A375 (cell line): ENCODE results near the gene SMYD1. TPM values are rescaled to one million over a fixed set of nuclear protein-coding genes. Genes with fewer than 3 reads are reported as not detected.

Experiments
- small RNA-seq: library from RNA; depleted of rRNA; stranded (forward); fragments of <200 nt; gene quantifications from one replicate; pipeline ENCODE3, GENCODE V24; 2014
- total RNA-seq: library from RNA; depleted of rRNA; stranded (reverse); fragments of >200 nt; shearing (Covaris generic); gene quantifications from 2 replicates; pipeline ENCODE4 v1.2.3, GENCODE V29; 2014; rRNA removed

SMYD1 gene
- 0.38 and 1.2 TPM in 2 replicates for total RNA-seq

DNA sequence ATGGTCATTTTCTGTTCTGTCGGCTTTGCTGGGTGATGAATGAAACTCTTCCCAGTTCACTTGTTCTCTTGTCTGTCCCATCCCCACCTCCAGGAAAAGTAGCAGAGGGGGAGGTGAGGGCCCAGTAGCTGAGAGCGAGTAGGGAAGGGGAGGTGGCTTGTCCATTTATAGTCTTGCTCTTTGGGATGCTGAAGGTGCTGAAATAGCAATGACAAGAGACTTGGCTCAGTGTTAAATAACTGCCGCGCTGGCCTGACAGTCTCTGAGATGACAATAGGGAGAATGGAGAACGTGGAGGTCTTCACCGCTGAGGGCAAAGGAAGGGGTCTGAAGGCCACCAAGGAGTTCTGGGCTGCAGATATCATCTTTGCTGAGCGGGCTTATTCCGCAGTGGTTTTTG is at the start of gene SMYD1:
Gene SMYD1 (plus strand): TSS at position 228 of the 400 bp plus-strand sequence. CDS start 40 bp downstream, at position 268.

DNA sequence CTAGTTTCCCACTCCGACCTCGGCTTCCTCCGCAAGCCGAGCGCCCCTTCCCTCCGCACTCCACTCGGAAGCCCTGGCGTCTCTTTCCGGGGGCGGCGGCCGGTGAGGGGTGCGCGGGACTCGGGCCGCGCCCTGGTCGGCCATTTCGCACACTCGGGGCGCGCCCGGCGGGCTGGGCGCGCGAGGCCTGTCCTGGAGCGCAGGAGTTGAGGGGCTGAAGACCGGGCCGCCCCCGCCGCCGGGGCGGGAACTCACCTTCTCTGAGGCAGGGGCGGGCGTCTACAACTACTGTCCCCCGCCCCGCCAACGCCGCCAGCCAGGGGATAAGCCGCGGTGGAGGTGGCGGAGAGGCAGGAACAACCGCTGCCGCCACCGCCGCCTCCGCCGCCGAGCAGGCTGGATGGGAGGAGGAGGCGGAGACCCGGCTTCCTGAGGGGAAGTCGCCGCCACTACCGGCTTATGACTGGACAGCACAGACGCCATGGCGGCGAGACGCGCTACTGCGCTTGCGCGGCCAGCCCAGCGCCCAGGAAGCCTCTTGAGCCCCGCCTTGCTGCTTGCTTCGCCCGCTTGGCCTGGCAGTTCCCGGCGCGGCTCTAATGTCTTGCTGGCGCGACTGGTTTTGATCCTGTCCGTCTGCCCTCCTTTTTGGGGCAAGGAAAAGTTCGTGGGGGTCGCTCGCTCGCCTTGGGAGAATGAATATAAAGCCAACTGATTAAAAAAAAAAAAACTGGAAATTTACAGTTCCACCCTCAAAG is 12.1 kb upstream of the SMYD1 start, which contains the start of gene KRCC1:
Gene KRCC1 (minus strand): TSS at position 413 of the 758 bp plus-strand sequence. CDS start 27,220 bp downstream, outside the sequence.

DNA sequence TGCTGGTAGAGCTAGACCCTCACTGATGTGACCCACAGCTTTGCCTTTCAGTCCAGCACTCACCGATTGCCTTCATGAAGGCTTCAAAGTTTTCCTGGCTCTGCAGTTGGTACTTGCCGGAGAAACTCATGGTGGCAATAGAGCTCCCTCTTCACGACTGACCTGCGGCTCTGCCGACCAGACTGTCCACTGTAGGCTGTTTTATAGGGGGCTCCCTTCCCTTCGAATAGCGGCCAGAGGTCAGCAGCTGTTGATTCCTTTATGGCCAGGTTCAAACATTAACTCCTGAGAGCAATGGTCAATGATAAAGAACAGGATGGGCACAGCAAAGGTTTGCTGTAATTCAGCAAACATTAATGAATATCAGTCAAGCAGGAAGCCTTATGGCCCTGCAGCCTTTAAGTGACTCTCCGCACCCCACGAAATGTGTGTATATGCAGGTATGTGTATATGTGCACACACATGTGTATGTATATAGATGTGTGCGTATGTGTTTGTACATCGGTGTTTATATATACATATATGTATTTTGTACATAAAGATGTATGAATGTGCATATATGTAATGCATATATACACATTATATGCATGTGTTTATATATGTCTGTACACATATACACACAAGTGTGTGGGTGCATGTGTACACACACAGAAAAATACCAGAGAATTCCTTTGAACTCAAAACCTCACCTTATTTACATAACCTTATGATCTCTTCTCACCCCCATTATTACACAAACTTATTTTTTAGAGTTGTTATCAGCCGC is 60.4 kb downstream of the SMYD1 start, which contains the start of gene FABP1:
Gene FABP1 (minus strand): TSS at position 175 of the 766 bp plus-strand sequence. CDS start 45 bp downstream, at position 130.

Small RNA genes lying within 50 kb of the gene (small RNA-seq; reads per million reads assigned to genes)
- not detected for gene MIR4780

Other genes starting within 250 kb of the SMYD1 start
- gene RGPD2, start 242.0 kb upstream of the SMYD1 start, total RNA-seq: 7.1 and 8.2 TPM in 2 replicates
- gene RNU2-63P, start 51.3 kb upstream of the SMYD1 start, total RNA-seq: not detected in 2 replicates
- 6.5 and 6.9 TPM in 2 replicates for gene KRCC1, start 12.0 kb upstream of the SMYD1 start, total RNA-seq
- 0.30 TPM in 1 of 2 replicates, not detected in the other for gene FABP1, start 60.2 kb downstream of the SMYD1 start, total RNA-seq
- gene THNSL2, start 102.5 kb downstream of the SMYD1 start, total RNA-seq: 5.3 and 10.2 TPM in 2 replicates